HG02970 (cell line): ENCODE measurements around the gene COL5A1.

ENCODE experiments used
- ATAC-seq: cut with Tn5 transposase; IDR thresholded peaks from one replicate; pipeline ENCODE4 v1.9.1; 2021; ENCODE audit warnings: mild to moderate bottlenecking, moderate library complexity, moderate number of reproducible peaks; ENCODE audit not compliant: unreplicated experiment, low FRiP score

The COL5A1 gene

DNA sequence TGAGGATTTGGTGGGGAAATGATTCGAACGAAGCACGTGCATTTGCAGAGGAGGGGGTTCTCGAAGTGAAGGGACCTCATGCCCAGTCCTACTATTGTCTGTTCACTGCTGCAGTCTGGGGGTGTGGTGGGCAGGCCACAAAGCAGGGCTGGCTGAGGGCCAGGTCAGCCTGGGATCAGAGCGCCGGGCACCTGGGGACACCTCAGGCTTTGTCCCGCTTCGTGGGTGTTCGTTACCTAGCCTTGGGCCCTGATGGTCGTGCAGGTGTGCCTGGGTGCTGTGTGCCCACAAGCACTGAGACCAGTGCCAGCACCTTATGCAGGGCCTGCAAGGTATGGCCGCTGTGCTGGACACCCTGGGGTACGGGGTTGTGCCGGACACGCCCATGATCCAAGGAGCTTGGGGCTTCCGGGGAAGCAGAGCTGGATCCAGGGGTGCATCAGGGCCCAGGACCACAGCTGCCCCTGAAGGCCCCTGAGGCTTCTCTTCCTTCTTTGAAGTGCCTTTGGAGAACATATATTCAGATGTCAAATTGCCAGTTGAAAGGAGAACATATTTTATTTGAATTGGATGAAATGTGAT lies 80.6 kb downstream of the COL5A1 start:
- ATAC-seq = no peak

DNA sequence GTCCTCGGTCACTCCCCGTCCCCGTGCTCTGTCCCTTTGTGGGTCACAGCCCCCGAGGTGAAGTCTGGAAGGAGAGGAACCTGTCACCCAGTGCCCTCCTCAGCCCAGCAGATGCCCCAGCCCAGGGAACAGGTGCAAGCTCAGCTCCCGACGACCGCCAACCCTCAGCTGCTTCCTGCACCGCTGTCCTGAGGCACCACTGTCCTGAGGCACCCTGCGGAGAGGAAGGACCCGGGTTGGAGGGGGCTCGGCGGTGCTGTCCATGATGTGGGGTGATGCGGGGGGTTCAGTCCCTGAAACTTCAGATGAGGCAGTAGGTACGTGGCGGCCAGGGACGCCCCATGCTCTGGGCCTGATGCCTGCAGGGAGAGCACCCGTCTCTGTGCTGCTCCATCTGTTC lies 81.4 kb downstream of the COL5A1 start:
- ATAC-seq = no peak

DNA sequence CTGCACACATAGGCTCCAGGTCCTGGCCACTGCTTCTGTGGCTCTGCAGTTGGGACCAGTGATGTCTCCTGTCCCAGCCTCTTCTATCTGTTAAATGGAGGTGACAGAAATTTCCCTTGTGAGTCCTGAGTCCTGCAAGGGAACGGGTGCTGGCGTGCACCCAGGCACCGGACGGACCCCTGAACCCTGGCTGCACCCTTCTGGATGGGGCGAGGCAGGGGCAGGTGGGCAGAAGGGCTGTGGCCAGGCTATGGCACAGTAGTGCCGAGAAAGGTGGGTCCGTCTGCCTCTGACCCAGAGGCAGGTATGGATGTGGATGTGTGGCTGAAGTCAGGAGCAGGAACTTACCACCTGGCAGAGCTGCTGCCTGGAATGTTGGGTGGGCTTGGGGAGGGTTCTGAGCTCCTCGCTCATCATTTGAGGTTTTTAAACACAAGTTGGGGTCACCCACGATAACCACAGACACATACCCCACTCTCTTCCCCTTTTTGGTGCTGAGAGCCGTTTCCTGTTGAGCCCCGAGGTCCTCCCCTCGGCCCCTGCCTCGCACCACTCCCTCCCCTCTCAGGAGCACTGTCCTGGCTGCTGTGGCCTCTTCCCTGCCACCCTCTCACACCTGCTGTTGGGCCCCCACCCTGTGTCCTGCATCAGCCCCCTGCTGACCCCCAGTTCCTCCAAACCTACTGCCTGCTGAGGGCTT lies 82.0 kb downstream of the COL5A1 start:
- ATAC-seq = no peak

DNA sequence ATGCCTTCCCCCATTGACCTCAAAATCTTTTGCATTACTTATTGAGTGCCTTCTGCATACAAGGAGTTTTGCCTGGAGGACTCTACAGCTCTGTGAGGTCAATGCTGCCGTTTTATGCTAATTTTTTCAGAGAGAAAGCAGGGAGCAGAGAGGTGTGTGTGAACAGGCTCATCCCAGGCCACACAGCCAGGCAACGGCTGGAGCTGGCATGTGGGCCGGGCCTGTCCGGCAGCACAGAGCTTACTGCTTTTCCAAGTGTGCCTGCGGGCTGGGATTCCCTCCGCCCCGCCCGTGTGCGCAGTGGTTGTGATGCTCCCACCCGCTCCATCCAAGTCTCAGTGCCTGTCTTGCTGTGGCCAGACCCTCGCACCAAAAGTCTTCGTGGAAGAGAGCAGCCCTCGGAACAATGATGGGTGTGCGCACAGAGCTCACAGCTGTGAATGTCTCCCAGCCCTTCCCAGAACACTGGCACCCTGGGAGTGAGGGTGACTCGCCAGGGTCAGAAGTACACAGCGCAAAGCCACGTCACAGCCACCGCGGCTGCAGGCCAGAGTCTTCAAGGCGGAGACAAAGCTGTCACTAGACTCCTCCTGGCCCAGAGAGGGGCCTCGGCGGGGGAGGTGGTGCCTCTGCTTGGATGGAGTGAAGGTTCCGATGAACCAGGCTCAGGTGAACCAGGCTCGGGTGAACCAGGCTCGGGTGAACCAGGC lies 82.8 kb downstream of the COL5A1 start:
- no peak for ATAC-seq

DNA sequence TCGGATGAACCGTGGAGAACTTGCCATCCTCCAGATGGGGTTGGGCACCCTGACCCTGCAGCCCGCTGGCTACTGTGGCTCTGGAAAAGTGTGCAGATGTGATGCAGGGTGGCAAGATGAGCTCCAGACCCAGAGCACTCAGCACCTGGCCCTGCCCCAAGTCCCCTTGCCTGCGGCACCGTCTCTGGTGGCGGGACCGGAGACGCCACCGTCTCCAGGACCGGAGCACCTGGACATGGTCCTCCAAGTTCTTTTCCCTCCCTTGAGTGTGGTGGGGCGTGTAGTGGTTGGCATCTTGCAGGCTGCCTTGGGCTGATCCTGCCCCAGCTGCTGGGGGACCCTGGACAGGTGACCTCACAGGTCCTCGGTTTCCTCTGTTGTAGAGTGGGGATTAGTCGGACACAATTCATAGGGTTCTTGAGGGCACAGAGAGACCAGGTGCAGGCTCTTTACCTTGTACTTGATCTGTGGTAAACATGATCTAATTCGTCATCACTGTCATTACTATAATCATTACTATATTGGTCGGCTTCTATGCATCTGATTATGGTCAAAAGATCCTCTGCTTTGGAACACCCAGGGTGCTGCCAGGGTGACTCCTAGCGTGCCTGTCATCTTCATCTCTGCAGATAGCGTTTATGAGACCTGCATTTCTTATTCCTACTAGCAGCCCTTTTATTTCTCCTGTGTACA lies 83.5 kb downstream of the COL5A1 start:
- no peak for ATAC-seq

DNA sequence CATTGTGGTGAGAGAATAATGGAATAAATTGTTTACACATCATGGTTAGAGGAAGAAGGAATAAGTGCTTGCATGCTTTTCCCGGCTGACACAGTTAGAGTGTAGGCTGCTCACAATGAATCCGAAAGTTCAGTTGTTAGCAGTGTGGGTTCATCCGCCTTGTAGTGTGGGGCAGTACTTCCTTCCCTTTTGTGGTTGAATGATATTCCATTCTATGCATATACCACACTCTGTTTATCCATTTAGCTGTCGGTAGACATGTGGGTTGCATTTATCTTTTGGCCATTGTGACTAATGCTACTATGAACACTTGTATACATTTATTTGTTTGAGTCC lies 84.0 kb downstream of the COL5A1 start:
- no peak for ATAC-seq

DNA sequence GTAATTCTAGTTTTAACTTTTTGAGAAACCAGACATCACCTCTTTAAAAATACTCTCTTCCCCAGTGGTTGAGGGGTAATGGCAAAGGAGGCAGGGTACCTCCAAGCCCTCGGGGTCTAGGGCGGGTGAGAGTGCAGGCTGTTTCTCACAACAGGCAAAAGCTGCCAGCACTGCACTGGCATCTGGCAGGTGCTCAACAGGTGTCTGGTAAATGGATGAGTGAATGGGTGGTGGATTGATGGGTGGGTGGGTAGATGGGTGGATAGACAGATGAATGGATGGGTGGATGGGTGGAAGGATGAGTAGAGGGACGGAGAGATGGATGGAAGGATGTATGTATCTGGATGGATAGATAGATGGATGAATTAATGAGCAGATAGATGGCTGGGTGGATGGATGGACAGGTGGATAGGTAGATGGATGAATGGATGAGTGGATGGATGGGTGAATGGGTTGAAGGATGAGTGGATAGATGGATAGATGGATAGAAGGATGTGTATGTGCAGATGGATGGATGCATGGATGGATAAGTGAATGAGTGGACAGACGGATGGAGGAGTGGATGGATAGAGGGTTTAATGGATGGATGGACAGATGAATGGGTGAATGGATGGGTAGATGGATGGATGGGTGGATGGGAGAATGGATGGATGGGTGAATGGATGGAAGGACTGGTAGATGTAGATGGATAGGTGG lies 84.6 kb downstream of the COL5A1 start:
- ATAC-seq = no peak

DNA sequence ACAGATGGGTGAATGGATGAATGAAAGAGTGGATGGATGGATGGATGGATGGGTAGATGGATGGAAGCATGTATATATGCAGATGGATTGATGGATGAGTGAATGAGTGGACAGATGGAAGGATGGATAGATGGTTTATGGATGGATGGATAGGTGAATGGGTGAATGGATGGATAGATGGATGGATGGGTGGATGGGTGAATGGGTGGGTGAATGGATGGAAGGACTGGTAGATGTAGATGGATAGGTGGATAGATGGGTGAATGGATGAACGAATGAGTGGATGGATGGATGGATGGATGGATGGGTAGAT lies 85.1 kb downstream of the COL5A1 start:
- no peak for ATAC-seq

DNA sequence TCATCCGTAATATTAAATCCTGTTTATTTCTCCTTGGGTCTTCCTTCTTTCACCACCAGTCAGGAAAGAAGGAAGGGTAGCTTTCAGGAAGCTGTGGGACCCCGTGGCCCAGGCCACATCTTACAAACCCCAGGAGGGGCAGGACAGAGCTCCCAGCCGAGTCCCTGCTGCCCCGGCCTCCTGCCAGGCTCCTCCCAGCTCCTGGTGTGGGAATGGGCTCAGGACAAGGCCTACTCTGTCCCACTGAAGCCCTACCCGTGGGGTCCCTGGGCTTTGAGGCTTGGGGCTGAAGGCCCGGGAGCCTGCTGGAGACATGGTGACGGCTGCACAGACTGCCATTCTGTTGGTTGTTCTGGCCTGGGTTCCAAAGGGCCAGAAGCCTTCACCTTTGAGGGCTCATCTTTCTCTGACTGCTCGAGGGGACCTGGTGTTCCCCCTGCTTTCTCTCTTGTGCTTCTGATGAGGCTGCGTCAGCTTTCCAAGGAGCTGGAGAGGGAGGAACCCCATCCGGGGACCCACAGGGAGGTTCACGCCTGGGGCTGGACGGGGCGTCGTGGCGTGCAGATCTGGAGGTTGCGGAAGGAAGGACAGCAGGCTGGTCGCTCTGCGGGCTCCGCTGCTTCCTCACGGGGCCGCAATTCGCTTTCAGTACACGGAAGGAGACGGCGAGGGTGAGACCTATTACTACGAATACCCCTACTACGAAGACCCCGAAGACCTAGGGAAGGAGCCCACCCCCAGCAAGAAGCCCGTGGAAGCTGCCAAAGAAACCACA lies 86.6 kb downstream of the COL5A1 start:
- no peak for ATAC-seq

DNA sequence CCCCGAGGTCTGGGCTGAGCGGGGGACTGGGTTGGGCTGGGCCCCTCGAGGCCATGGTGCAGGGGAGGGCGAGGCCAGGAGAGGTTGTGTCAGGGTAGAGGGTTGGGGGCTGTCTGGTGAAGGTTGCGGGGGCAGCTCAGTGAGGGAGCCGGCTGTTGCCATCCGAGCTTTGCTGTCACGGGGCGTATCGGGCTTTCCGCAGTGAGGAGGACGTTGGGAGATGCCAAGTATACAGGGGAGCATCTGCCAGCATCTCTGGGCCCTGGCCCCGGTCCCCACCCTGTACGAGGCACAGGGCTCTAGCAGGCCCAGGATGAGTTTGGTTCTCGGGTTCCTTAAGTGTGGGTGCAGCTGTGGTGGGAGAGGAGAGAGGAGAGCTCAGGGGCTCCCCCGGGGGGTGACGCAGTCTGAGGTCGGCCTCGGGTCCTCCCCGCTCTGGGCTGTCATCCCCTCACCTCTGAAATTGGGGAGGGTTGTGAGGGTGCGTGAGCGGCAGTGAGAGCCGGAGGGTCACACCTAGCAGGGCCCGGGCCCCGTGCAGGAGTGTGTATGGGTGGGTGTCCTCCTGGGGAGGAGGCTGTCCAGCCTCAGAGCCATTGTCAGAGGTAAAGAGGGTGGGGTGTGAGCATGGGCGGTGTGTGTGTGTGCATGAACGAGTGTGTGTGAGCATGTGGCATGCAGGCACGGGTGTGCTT lies 87.3 kb downstream of the COL5A1 start:
- ATAC-seq = no peak

DNA sequence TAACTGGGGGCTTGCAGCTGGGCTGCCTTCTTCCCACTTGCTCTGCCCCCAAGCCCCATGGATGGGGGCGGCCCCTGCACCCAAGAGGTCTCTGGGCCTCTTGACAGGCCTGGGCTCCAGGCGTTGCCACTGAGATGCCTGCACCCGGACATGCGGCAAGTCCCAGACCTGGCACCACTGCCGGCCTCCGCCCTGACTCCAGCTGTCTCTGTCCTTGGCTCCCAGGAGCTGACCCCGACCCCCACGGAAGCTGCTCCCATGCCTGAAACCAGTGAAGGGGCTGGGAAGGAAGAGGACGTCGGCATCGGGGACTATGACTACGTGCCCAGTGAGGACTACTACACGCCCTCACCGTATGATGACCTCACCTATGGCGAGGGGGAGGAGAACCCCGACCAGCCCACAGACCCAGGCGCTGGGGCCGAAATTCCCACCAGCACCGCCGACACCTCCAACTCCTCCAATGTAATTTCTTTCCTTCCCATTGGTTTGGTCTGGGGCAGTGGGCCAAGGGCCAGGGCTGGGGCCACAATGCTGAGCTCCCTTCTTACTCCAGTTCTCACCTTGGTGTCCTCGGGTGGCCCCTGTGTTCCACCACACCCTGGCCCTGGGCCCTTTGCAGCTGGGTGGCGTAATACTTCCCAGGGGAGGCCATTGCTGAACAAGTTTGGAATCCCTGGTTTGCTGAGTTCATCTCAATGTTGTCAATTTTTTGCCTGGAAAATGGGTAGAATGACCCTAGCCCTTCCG lies 88.6 kb downstream of the COL5A1 start:
- ATAC-seq = no peak

DNA sequence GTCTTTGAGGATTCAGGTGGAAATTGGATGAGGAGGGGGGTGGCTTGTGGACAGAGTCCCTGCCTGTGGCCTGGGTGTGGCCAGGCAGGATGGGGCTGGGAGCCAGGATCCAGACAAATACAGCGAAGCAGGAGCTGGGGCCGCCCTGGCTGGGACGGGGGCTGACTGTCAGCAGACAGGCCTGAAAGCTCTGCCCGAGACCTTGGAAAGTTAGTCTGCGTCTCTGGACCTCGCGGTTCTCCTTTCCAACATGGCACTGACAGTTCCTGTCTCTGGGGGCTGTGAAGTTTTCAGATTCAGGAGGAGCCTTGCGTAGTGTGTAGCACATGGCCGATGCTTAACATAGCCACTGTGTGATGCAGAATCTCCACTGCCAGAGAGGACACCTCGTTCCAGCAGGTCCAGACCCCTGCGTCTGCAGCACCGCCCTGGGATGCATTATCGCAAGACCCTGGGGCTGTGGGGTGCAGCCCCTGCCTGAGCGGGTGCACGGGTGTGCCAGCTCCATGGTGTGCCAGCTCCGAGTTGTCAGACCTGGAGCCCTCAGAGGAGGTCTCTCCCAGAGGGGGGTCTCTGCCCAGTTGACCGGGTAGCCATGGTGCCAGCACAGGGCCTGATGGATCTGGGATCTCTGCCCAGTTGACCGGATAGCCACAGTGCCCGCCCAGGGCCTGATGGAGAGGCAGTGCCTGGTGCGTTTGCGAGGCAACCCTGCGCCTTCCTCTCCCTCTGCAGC lies 89.3 kb downstream of the COL5A1 start:
- no peak for ATAC-seq

DNA sequence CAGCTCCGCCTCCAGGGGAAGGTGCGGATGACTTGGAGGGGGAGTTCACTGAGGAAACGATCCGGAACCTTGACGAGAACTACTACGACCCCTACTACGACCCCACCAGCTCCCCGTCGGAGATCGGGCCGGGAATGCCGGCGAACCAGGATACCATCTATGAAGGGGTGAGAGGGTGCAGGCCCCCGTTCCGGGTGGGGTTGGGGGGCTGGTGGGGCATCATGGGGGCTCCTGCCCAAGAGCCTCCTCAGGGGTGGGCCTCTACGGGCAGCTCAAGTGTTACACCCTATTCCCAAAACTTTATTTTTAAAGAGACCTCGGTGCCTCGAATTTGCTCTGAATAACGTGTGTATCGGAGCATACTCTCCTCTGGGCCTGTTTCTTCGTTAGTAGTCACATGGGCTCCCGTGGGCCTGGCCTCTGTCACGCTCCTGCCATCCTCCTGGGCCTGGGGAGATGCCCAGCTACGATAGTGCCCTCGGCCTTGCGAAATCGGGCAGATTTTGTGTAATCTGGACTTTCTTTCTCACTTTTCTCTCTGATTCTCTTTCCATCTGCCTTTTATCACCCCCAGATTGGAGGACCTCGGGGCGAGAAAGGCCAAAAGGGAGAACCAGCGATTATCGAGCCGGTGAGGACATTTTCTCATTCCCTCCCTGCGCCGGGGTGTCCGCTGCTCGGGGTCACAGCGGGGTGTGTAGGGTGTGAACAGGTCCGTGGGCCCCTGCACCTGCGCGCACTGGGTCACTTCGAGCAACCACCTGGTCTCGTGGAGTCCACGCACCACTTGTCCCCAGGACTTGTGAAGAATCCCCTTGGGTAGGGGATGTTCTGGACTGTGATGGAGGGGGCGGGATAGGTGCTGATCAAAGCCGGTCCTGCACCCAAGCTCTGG lies 90.1 kb downstream of the COL5A1 start:
- no peak for ATAC-seq

DNA sequence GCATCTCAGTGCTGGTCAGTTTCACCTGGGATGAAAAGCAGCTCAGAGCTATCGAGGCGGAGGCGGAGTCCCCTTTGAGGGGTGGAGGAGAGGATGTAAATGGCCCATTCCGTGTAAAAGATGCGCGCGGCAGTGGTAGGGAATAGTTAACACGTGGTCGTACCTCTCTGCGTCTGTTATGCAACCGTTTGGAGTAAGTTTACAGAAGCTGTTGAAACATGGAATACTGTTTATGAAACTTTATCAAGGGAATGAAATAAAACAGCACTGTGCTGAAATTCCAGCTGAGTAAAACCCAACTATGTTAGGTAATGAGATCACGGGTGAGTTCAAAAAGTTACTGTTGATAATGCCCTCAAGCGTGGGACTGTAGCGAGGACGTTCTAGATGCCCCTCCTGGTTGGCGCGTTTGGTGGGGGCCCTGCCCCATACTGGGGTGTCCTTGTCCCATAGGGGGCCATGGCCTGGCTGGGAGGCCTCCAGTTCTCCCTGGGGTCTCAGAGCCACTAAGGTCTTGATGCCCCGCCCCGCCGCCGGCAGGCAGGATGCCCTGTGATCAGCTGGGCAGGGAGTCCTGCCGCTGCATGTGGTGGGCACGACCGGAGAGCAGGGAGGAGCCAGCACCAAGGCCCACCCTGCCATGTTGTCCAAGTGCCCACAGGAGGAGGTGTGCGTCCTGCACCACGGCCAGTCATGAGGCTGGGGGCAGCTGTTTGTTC lies 90.9 kb downstream of the COL5A1 start:
- no peak for ATAC-seq

DNA sequence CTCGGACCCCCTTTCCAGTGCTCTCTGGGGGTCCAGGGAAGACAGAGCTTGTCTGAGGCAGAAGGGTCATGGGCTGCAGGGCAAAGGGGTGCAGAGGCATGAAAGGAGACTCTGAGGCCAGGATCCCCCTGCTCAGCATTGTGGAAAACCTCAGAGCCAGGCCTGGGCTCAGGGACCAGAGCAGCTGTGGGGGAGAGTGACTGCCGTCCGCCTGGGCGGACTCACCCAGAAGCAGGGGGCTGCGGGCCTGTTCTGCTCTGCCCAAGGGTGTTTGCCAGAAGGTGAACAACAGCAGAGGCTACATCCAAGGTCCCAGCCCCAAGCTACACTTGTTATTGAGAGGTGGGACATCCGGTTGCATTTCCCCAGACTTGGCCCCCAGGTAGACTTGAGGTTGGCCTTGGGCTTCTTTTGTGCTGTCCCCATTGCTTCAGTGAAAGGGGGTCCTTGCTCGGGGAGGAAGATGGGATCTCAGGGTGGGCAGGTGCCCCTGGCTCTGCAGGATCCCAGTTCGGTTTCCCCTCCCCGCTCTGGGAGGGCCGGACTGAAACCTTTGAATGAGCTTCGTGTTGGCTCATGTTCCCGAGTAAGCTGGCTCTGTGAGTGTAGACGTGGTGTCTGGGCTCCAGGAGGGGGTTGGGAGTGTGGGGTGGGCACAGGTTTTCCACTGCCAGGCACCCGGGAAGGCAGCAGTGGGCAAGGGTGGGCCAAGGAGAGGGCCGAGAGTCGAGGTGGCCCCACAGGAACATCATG lies 92.1 kb downstream of the COL5A1 start:
- no peak for ATAC-seq

DNA sequence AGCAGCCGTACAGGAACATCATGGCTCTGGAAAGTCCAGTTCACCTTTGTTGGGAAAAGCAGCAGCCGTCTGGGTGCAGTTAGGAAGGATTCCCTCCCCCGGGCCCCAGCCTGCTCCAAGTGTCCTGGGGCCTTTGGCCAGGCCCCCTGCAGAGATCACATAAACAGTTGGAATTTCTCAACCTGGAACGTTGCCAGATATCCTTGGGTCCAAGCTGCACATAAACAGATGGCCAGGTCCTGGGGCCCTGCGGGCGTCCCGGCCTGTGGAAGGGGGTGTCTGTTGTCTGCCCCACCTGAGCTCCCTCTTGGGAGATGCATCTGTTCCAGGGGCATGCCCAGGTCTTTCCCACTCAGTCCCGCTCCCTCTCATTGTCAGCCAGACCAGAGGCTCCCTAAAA lies 92.7 kb downstream of the COL5A1 start:
- ATAC-seq = no peak
